RWPE2 (cell line): ENCODE results near the gene GRP.

Experiments
- ATAC-seq: fragments of 200-7000 bp; cut with Tn5 transposase; 3 replicates; pipeline ENCODE4 v1.9.1; 2021; ENCODE audit warnings: low read depth
- DNase-seq: peaks from one replicate; pipeline ENCODE4 v3.0.0-alpha.2; 2020; ENCODE audit warnings: low spot score
- H3K27ac ChIP-seq: fragments of 450-650 bp; 2 replicates; pipeline ENCODE4 v1.5.1; 2017; ENCODE audit warnings: mild to moderate bottlenecking; ENCODE audit not compliant: poor library complexity, severe bottlenecking
- H3K27me3 ChIP-seq: fragments of 250-450 bp; sonication (Bioruptor Pico); 2 replicates; pipeline ENCODE4 v1.5.1; 2021; ENCODE audit warnings: mild to moderate bottlenecking, moderate library complexity; ENCODE audit not compliant: insufficient read depth, poor library complexity, severe bottlenecking
- H3K36me3 ChIP-seq: fragments of 250-450 bp; sonication (Bioruptor Pico); 2 replicates; pipeline ENCODE4 v1.5.1; 2020; ENCODE audit warnings: low read depth, mild to moderate bottlenecking, moderate library complexity
- H3K4me1 ChIP-seq: fragments of 250-450 bp; sonication (Bioruptor Pico); 2 replicates; pipeline ENCODE4 v1.5.1; 2021; ENCODE audit warnings: mild to moderate bottlenecking, moderate library complexity; ENCODE audit not compliant: insufficient read depth, poor library complexity, severe bottlenecking
- H3K4me3 ChIP-seq: fragments of 250-450 bp; sonication (Bioruptor Pico); 2 replicates; pipeline ENCODE4 v1.5.1; 2021; ENCODE audit warnings: mild to moderate bottlenecking, moderate library complexity; ENCODE audit not compliant: severe bottlenecking
- H3K9me3 ChIP-seq: fragments of 250-450 bp; sonication (Bioruptor Pico); 2 replicates; pipeline ENCODE4 v1.5.1; 2021; ENCODE audit warnings: mild to moderate bottlenecking, moderate library complexity; ENCODE audit not compliant: severe bottlenecking
- TF ChIP-seq, protein P1 (sequence below): fragments of 450-650 bp; IDR thresholded peaks from one replicate; pipeline ENCODE4 v1.5.1; 2017; ENCODE audit warnings: mild to moderate bottlenecking, moderate library complexity; ENCODE audit not compliant: poor library complexity, severe bottlenecking

Gene GRP

DNA sequence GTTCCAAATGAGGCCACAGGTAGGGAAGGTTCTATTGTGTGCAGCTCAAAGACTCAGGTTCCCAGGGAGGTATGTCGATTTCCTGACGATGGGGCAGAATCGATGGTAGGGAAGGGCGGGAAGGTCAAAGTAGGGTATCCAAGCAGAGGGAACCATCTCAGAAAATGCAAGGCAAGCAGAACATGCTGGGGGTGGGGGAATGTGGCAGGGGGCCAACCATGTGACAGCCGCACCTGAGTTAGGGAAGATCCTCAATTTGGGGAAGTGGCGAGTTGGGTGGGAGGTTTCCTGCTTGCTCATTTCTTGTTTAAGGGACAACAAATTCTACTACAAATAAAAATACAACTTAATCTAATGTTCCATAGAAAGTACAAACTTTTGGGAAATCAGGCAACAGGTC, 21.7 kb upstream of the GRP start:
- no peak for DNase-seq
- Histone ChIP-seq H3K4me1 (no peaks in the 10 kb centered on the region), H3K9me3 (no peaks in the 10 kb centered on the region), H3K27me3 (peaks cover 6% of the 10 kb centered on the region), H3K4me3 (no peak overlapping the region), H3K27ac (no peak overlapping the region), H3K36me3 (no peaks in the 10 kb centered on the region)
- TF ChIP-seq, protein P1, sequence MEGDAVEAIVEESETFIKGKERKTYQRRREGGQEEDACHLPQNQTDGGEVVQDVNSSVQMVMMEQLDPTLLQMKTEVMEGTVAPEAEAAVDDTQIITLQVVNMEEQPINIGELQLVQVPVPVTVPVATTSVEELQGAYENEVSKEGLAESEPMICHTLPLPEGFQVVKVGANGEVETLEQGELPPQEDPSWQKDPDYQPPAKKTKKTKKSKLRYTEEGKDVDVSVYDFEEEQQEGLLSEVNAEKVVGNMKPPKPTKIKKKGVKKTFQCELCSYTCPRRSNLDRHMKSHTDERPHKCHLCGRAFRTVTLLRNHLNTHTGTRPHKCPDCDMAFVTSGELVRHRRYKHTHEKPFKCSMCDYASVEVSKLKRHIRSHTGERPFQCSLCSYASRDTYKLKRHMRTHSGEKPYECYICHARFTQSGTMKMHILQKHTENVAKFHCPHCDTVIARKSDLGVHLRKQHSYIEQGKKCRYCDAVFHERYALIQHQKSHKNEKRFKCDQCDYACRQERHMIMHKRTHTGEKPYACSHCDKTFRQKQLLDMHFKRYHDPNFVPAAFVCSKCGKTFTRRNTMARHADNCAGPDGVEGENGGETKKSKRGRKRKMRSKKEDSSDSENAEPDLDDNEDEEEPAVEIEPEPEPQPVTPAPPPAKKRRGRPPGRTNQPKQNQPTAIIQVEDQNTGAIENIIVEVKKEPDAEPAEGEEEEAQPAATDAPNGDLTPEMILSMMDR, result no peak
- ATAC-seq, result no peak

DNA sequence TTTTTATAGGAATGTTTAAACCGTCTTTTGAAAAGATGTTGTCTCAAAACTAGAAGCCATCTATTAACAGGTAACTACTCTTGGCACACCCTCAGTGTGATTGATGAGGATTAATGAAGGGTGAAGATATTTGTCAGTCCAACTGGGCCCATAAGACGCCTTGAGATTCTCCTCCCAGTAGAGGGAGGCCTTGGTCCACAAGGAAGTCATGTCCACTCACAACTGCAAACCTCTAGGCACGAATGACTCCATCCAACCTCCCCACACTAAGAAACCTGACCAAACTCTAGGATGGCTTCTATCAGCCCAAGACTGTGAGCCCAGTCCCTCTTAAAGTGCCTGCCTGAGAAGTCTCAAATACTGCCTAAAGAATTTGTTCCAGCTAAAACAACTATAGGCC, 19.2 kb upstream of the GRP start:
- Histone ChIP-seq H3K9me3 (no peaks in the 10 kb centered on the region), H3K4me3 (no peak overlapping the region), H3K27ac (no peak overlapping the region), H3K4me1 (no peaks in the 10 kb centered on the region), H3K36me3 (no peaks in the 10 kb centered on the region), H3K27me3 (peaks cover 6% of the 10 kb centered on the region)
- DNase-seq, result no peak
- no peak for ATAC-seq
- TF ChIP-seq, protein P1, result peak; percentile 22

DNA sequence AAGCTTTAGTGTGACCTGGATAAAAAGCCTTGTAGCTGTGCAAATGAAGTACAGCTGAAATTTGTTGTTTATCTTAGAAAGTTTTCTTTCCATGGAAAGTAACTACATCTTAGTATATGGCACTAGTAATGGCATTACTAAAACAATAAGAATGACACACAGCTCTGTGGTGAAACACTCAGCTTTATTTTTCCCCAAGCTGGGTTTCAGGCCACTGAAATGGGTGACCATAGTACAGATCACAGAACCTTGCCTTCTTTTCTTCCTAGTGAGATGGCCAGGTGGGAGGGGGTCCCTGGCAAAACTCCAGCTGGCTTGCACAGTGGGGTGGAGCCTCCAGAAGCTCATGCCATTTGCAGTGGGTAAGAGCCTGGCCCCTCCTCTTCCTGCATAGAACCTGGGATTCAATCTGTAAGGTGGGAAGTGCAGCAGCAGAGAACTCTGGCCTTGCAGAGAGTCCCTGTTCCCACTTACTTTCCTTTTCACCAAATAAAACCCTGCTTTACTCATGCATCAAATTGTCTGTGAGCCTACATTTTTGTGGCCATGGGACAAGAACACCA, 17.6 kb upstream of the GRP start:
- no peak for DNase-seq
- H3K27me3 ChIP-seq, result peaks cover 6% of the 10 kb centered on the region
- TF ChIP-seq, protein P1, result no peak

DNA sequence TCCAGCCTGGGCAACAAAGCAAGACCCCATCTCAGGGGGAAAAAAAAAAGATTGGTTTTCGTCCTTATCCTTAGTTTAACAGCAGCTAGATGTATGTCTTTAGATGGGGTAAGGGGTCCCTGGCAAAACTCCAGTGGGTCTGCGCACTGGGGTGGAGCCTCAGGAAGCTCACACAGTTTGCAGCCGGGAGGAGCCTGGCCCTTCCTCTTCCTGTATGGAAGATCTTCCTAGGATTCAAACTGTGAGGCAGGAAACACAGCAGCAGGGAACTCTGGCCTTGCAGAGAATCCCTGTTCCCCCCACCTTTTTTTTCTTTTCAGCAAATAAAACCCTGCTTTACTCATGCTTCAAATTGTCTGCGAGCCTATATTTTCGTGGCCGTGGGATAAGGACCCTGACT, 12.5 kb upstream of the GRP start:
- TF ChIP-seq, protein P1, result no peak
- peaks cover 6% of the 10 kb centered on the region for H3K4me1 ChIP-seq
- DNase-seq (no peak), ATAC-seq (no peak)
- no peak overlapping the region for H3K4me3 ChIP-seq
- no peaks in the 10 kb centered on the region for H3K27me3 ChIP-seq
- H3K36me3 ChIP-seq, result no peaks in the 10 kb centered on the region
- H3K27ac ChIP-seq, result no peak overlapping the region
- no peaks in the 10 kb centered on the region for H3K9me3 ChIP-seq

More for the DNA sequence above, 17.6 kb upstream of the GRP start:
- Histone ChIP-seq H3K36me3 (no peaks in the 10 kb centered on the region), H3K4me3 (no peak overlapping the region), H3K4me1 (no peaks in the 10 kb centered on the region), H3K27ac (no peak overlapping the region), H3K9me3 (no peaks in the 10 kb centered on the region)
- no peak for ATAC-seq

DNA sequence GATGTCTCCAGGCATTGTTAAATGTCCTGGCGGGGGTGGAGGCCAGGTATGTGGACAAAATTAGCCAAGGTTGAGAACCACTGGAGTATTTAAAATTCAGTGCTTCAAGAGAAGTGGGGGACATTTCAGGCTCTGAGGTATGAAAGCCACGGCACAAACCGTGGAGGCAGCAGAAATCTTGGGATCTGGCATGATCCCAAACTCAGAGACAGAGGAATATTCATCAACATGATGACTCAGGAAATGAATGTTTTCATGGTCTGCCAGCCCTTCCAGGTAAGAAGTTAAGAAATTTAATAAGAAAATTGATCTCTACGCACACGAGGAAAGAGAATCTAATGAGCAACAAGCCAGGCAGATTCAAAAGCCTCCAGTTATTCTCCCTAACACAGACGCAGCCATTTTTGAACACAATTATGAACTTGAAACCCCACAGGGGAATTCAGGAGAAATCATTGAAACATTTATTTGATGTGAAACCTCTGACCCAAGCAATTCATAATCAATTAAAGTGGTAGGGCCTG, 11.3 kb upstream of the GRP start:
- peak; percentile 70 for ATAC-seq

More for the DNA sequence above, 11.3 kb upstream of the GRP start:
- Histone ChIP-seq H3K27ac (no peak overlapping the region), H3K4me3 (no peak overlapping the region), H3K4me1 (peaks cover 6% of the 10 kb centered on the region), H3K36me3 (no peaks in the 10 kb centered on the region), H3K9me3 (no peaks in the 10 kb centered on the region), H3K27me3 (no peaks in the 10 kb centered on the region)
- no peak for DNase-seq
- TF ChIP-seq, protein P1, result no peak
